ENCODE data around the gene IL19. TPM values are rescaled to one million over a fixed set of nuclear protein-coding genes. Genes with fewer than 3 reads are reported as not detected.

Gene IL19
- total RNA-seq, 4 donors from 2014 or later, result 0.60 TPM; not detected in 3

DNA sequence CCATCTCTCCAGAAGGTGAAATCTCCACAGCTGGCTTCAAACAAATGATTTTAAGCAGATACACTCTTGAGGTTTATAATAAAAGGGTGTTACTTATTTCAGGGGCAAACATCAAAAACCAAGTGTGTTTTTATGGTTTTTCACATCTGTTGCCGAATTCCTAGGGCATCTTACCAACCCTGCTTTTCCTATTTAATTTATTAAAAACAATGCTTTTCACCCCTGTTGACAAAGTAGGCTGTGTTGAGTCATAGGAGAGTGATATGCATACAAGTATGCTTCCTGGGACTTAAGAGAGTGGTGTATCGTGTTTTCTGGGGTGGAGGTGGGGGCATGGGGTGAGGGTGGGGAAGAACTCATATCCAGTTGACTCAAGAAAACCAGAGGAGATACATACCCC lies 65.5 kb downstream of the IL19 start:
- no peak for ATAC-seq (ENCODE audit: low FRiP score)
- TF ChIP-seq, protein P1, sequence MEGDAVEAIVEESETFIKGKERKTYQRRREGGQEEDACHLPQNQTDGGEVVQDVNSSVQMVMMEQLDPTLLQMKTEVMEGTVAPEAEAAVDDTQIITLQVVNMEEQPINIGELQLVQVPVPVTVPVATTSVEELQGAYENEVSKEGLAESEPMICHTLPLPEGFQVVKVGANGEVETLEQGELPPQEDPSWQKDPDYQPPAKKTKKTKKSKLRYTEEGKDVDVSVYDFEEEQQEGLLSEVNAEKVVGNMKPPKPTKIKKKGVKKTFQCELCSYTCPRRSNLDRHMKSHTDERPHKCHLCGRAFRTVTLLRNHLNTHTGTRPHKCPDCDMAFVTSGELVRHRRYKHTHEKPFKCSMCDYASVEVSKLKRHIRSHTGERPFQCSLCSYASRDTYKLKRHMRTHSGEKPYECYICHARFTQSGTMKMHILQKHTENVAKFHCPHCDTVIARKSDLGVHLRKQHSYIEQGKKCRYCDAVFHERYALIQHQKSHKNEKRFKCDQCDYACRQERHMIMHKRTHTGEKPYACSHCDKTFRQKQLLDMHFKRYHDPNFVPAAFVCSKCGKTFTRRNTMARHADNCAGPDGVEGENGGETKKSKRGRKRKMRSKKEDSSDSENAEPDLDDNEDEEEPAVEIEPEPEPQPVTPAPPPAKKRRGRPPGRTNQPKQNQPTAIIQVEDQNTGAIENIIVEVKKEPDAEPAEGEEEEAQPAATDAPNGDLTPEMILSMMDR (IDR thresholded peaks at IDR 0.05), result no peak
- no peak for DNase-seq (ENCODE audit: low spot score)

DNA sequence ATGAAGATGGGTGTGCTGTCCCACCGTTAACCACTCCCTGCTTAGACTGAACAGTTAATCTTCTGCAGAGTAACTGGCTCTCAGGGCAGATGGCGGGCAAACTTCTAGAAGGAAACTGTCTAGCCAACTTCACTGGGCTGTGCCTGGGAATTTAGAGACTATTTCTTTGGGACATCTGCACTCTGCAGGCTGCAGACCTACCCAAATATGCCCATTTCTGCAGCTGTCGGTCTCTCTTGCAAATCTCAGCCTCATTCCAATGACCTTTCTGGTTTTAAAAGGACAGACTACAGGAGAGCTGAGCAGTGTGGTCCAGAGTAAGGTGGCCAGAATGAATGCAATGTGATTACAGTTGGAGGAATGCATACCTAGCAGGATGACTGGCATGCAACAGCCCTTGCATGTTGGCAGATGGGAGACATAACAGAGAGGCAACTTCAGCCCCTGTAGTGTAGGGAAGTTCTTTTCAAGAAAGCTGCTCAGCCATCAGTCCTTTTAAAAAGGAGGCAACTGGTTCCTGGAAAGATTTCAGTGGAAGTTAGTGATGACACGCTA lies 68.5 kb downstream of the IL19 start:
- TF ChIP-seq, protein P1 (IDR thresholded peaks at IDR 0.05), result no peak
- DNase-seq (ENCODE audit: low spot score) (no peak), ATAC-seq (ENCODE audit: low FRiP score) (no peak)

DNA sequence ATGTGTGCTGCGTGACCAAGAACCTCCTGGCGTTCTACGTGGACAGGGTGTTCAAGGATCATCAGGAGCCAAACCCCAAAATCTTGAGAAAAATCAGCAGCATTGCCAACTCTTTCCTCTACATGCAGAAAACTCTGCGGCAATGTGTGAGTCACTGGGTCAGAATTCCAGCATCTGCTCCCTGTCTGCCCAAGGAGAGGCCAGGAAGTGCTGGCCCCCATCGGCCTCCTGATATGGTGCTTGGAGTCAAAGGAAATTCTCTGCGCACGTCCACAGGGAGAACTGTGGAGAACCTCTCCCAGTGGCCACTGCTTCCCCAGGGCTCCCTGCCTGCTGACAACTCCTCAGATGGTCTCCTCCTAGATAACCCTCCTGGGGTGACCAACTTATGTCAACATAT lies 69.3 kb downstream of the IL19 start:
- DNase-seq (ENCODE audit: low spot score), result no peak
- TF ChIP-seq, protein P1 (IDR thresholded peaks at IDR 0.05), result no peak
- ATAC-seq (ENCODE audit: low FRiP score), result no peak

DNA sequence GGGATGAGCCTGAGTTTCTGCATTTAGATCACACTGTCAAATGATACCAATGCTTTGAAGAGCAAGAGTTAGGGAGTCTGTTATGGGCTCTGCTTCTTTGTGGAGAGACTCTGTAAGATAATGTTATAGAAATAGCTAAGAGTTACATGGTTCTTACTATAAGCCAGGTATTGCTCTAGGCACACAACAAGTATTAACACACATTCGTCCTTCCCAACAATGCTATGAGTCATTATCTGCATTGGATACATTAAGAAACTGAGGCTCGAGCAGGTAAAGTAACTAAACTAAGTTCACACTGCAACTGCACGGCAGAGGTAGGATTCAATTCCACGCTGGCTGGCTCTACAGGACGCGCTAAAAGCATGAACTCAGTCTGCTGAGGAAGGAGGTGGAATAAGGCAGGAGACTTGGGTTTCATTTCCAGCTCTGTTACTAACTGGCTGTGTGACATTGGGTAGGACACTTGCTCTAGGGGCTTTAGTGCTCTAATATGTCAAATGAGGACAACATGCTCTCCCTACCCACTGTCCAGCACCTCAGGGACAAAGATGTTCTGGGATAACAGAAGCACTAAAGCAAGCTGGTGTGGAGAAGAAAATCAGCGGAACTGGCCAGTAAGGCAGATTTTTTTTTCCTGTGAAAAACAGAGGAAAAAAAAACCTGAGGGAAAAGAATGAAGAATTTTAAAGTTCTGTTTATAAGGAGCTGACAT lies 71.2 kb downstream of the IL19 start:
- TF ChIP-seq, protein P1 (IDR thresholded peaks at IDR 0.05), result no peak
- DNase-seq (ENCODE audit: low spot score) (no peak), ATAC-seq (ENCODE audit: low FRiP score) (no peak)

DNA sequence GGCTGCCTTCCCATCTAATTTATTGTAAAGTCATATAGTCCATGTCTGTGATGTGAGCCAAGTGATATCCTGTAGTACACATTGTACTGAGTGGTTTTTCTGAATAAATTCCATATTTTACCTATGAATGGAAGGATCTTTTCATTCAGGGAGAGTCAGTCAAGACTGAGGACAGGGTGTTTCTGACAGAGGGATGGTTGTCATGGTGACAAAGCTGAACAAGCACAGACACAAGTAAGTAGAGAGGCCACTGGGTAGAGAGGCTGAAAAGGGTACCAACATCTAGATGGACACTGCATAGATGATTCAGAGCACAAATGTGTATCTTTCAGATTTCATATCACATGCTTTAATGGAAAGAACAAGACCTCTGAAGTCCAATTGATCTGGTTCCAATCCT lies 72.3 kb downstream of the IL19 start:
- DNase-seq (ENCODE audit: low spot score), result no peak
- TF ChIP-seq, protein P1 (IDR thresholded peaks at IDR 0.05), result no peak

DNA sequence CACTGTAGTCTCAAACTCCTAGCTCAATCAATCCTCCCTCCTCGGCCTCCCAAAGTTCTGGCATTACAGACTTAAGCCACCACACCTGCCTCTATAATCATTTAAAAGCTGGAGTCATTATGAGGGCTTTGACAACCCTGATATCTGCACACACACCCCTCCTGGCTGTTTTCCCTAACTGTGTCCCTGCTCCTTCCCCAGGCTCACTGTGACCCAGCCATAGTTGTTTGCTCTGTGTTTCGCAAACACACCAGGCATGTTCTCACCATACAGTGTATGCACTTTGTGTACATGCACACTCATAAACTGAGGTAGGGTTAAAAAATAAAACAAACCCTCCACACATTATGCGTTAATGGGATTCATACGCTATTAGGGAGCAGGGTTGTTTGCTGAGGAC lies 73.1 kb downstream of the IL19 start:
- TF ChIP-seq, protein P1 (IDR thresholded peaks at IDR 0.05), result no peak
- DNase-seq (ENCODE audit: low spot score), result no peak
- no peak for ATAC-seq (ENCODE audit: low FRiP score)

More for the DNA sequence above, 72.3 kb downstream of the IL19 start:
- no peak for ATAC-seq (ENCODE audit: low FRiP score)

DNA sequence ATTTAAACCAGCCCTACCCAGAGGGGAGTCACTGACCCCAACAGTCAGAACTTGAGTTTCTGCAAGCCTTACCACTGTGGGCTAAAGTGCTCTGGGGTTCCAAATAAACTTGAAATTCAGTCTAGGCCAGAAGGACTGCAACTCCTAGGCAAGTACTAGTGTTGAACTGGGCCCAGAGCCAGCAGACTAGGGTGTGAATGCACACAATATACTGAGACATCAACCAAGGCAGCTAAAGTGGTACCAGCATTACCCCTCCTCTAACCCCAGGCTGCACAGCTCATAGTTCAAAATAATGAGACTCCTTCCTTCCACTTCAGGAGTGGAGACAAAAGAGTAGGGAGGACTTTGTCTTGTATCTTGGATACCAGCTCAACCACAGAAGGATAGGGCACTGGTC lies 75.9 kb downstream of the IL19 start:
- ATAC-seq (ENCODE audit: low FRiP score), result no peak
- no peak for DNase-seq (ENCODE audit: low spot score)
- TF ChIP-seq, protein P1 (IDR thresholded peaks at IDR 0.05), result no peak

Data from omental fat pad (tissue), 4 donors.